ENCODE results near the gene ADCY4. TPM values are rescaled to one million over a fixed set of nuclear protein-coding genes. Genes with fewer than 3 reads are reported as not detected.

Gene ADCY4
- 13.0 TPM for total RNA-seq

DNA sequence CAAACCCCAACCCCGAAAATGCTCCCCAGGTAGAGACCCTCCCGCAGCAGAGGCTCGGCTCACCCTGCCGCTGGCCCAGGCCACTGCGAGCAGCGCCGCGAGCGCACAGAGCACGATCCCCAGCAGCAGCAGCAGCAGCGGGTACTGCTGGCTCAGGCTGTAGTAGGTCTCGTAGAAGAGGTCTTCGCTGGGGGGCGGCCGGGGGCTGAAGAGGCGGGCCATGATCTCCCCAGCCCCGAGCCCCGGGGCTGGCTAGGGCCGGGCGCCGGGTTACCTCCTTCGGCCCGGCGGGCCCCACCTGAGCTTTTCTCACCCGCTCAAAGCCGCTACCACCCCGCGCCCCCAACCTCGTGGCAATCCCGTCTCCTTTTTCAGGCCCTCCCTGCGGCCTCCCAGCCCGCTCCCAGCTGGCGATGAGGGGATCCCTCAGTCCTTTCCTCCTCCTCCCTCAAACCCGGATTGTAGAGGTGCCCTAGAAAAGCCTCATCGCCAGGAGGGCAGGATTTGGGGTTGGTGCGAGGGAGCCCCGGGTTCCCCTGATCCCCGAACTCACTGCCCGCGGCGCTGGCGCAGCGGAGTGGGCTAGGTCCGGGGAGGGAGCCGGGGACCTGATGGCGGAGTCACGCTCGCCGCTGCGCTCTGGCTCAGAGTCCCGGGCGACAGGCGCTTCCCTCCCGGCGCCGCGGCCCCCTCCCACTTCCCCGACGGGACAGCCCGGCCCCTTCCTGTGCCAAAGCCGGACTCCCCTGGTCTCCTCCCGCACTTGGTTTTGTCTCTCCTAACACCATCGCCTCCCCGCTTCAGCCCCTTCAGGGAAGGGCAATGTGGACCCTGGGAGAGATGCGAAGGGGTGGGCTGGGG, at the start of gene ADCY4:
Gene ADCY4 (minus strand): TSS at position 641 of the 861 bp plus-strand sequence. CDS start 419 bp downstream, at position 222.

DNA sequence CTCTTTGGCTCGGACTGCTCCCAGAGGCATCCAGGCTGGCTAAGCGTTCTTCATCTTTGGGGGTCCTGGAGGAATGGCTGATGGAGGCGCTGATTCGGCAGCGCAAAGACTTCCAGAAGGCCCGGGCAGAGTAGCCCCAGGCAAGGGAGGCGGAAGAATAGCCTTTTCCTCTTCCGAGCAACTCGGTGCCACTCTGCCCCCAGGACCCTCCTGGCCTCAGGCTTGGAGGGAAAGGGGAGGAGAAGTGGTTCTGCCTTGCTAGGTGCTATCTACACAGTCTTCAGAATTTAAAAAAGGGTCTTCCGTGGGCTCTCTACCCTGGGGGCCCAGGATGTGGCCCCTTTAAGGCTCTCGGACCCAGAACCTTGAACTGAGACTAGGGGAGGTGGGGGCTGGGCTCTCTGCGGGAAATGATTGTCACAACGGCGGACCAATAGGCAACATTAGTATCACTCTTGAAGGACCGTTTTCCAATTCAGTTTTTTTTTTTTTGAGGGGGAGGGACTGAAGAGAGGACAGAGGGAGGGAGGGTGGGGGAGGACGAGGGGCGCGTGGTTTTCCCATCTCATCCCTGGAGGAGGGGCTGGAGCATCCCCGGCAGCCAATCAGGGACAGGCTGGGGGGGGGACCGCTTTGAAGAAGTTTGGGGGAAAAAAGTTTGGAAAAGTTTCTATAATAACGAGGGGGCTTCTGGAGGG, 32.8 kb upstream of the ADCY4 start, which contains the start of gene NFATC4:
Gene NFATC4 (plus strand): TSS at position 671 of the 698 bp plus-strand sequence. CDS start 157 bp downstream, outside the sequence.

DNA sequence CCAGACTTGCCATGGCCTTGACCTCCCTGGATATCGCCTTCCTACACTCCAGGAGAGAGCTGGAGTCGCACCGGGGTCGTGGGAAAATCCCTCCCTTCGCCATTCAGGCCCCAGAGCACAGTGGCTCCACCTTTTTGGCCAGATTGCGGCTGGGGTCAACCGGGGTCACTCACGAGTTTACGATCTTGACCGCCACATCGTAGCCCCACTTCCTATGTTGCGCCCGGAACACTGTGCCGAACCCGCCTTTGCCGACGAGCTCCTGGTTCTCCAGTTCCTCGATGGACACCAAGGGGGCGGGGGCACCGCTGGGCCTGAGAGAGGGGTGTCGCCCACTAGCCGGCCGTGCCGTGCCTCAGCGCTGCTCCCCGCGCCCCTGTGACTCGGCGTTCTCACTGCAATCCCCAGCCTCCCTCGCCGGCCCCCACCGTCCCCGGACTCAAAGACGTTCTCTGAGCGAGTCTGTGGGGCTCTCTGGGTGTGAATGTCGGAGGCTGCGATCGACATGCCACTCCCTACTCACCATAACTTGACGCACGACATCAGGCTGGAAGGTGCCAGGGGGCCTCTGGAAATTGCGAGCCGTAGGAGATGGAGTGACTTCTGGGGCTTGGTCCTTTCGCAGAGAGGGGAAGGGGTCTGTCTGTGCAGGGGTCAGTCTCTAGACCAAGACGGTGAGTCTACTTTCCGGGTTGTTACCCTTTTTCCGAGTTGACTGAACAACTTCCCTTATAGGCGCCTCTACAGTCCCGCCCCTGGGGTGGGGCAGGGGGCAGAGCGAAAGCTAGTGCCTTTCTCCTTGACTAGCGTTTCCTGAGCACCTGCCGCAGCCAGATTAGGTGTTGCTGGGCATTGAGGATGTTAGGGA, 4.6 kb upstream of the ADCY4 start, which contains the start of gene RIPK3:
Gene RIPK3 (minus strand): TSS at position 708 of the 868 bp plus-strand sequence. CDS start 165 bp downstream, at position 543.

GRCh38 chr14:24310646-24311604, 23.9 kb downstream of the ADCY4 start, which contains the start of gene LTB4R:
Gene LTB4R, plus strand, starts transcription at chr14:24311502. Its CDS starts 4,150 bp downstream, at chr14:24315652.

DNA sequence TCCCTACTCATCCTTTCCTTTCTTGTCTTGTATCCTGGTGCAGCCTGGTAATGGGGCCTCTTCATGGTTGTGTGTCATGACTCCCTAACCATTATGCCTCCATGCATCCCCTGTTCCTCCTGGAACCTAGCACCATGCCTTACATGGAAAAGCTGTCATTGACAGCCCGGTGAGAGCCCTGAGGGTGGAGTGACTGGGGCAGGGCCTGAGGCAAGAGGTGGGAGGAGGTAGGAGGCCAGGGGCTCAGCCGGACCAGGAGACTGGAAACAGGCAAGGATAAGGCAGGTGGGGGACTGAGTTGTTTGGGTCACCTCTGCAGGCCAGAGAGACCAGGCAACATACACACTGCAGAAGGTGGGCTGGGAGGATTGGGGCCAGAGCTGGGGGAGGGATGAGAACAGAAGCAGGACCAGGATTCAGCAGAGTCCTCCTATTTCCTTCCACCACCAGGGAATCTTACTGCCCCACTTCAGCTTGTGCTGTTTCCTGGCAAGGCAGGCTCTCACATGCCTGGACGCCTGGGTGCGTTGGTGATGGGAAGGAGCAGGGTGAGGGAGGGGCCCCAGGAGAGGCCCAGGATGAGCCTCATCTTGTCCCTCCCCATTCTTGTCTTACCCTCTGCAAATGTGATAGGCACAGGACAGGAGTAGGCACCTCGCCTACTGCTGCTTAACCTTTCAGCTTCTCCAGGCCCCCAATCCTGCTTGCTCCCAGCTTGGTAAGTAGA, 25.2 kb downstream of the ADCY4 start, which contains the start of gene LTB4R2:
Gene LTB4R2 (plus strand): TSS at position 603 of the 727 bp plus-strand sequence. CDS start 525 bp downstream, outside the sequence.

DNA sequence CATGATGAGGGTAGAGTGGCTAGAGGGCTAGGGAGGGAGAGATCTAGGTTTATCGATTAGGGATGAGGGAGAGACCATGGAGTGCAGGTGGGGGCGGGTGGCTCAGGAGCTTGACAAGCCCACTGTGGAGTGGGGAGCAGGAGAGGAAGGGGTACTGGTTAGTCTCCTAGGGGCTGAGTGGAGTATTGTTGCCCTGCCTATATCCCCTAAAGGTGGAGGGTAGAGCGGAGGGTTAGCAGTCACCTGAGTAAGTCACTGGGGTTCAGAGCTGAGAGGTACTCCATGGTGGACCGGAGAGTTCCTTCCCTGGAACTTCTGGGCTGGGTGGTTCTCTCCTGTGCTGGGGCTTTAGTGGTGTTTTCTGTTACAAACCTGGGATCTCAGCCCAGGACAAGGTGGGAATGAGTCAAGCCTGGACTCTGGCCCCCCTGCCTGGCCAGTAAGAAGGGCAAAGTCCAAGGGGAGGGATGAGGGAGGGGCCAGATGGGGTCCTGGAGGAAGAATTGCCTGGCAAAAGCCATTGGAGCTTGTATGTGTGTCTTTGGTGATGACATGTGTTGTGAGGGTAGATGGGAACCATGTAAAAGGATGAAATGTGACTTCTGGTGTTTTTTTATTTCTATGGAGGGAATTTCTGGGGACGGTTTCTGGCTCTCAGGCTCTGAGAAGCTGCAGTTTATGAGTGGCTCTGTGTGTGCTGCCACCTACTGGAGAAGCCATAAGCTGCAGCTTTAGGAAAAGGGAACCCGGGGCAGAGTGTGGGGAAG, 27.1 kb downstream of the ADCY4 start, which contains the start of gene CIDEB:
Gene CIDEB (minus strand): TSS at position 403 of the 767 bp plus-strand sequence. CDS start 119 bp downstream, at position 284.

GRCh38 chr14:24299255-24300191, 35.3 kb downstream of the ADCY4 start, which contains the start of the genes DHRS1 and NOP9:
Gene DHRS1, minus strand, starts transcription at chr14:24299780. Its CDS starts 674 bp downstream, at chr14:24299106.
Gene NOP9, plus strand, starts transcription at chr14:24299850. Its CDS starts 105 bp downstream, at chr14:24299955.

DNA sequence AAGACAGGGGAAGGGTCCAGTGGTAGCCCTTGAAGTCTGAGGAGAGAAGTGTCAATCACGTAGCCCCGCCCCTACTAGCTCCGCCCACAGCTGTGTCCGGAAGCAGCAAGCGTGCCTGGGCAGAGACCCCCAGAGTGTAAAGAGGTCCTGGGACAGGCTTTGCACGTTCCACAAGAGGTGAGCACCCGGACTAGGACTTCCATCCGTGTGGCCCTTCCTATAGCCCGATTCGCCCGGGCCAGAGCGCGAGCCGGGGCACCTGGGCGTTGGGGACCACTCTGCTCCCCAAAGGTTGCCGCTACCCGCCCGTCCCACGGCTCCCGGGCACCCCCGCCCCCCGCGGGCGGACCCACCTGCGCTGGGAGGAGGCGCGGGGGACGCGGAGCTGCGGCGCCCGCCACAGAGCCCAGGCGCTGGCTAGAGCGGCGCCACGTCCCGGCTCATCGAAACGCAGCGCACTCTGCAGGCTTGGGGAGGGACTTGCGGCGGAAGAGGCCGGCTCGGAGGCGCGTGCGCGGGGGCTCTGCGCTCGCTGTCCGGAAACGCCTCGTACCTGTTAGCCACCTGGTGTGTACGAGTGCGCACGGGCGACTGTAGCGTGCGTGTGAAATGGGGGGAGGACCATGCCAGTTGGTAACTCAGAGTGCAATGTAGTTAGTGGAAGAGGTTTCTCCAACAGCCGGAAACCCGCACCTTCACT, 63.6 kb downstream of the ADCY4 start, which contains the start of gene RABGGTA:
Gene RABGGTA (minus strand): TSS at position 464 of the 700 bp plus-strand sequence. CDS start 482 bp downstream, outside the sequence.

Other genes with a start within 250 kb of the ADCY4 start
- gene PCK2, start 240.8 kb downstream of the ADCY4 start, total RNA-seq: 11.2 TPM
- gene DCAF11, start 220.3 kb downstream of the ADCY4 start, total RNA-seq: 67.2 TPM
- gene NRL, start 220.1 kb downstream of the ADCY4 start, total RNA-seq: 394 TPM
- 11.4 TPM for gene FITM1, start 204.4 kb downstream of the ADCY4 start, total RNA-seq
- gene PSME1, start 198.9 kb downstream of the ADCY4 start, total RNA-seq: 58.5 TPM
- gene EMC9, start 193.5 kb downstream of the ADCY4 start, total RNA-seq: 15.1 TPM
- gene PSME2, start 188.5 kb downstream of the ADCY4 start, total RNA-seq: 28.6 TPM
- gene RNF31, start 187.6 kb downstream of the ADCY4 start, total RNA-seq: 72.5 TPM
- 35.1 TPM for gene IRF9, start 173.8 kb downstream of the ADCY4 start, total RNA-seq
- 22.4 TPM for gene REC8, start 163.0 kb downstream of the ADCY4 start, total RNA-seq
- 19.1 TPM for gene IPO4, start 146.3 kb downstream of the ADCY4 start, total RNA-seq
- 58.9 TPM for gene TM9SF1, start 139.6 kb downstream of the ADCY4 start, total RNA-seq
- not detected for gene TSSK4, start 129.4 kb downstream of the ADCY4 start, total RNA-seq
- gene CHMP4A, start 121.6 kb downstream of the ADCY4 start, total RNA-seq: 53.5 TPM
- gene MDP1, start 119.0 kb downstream of the ADCY4 start, total RNA-seq: 20.5 TPM
- 61.8 TPM for gene NEDD8, start 102.7 kb downstream of the ADCY4 start, total RNA-seq
- 62.6 TPM for gene GMPR2, start 102.1 kb downstream of the ADCY4 start, total RNA-seq
- gene TINF2, start 92.4 kb downstream of the ADCY4 start, total RNA-seq: 44.8 TPM
- gene TGM1, start 71.9 kb downstream of the ADCY4 start, total RNA-seq: 6.2 TPM
- 26.6 TPM for gene RABGGTA, start 63.5 kb downstream of the ADCY4 start, total RNA-seq
- gene DHRS1, start 35.3 kb downstream of the ADCY4 start, total RNA-seq: 19.4 TPM
- 21.8 TPM for gene NOP9, start 35.2 kb downstream of the ADCY4 start, total RNA-seq
- gene CIDEB, start 27.1 kb downstream of the ADCY4 start, total RNA-seq: 17.5 TPM
- 6.9 TPM for gene LTB4R2, start 24.9 kb downstream of the ADCY4 start, total RNA-seq
- 2.7 TPM for gene LTB4R, start 23.6 kb downstream of the ADCY4 start, total RNA-seq
- 4.4 TPM for gene RIPK3, start 4.9 kb upstream of the ADCY4 start, total RNA-seq
- 67.8 TPM for gene NFATC4, start 33.1 kb upstream of the ADCY4 start, total RNA-seq
- gene NYNRIN, start 63.9 kb upstream of the ADCY4 start, total RNA-seq: 47.5 TPM
- gene CBLN3, start 94.6 kb upstream of the ADCY4 start, total RNA-seq: 2.0 TPM
- 58.6 TPM for gene KHNYN, start 94.9 kb upstream of the ADCY4 start, total RNA-seq
- 32.4 TPM for gene SDR39U1, start 107.7 kb upstream of the ADCY4 start, total RNA-seq
- not detected for gene CMA1, start 173.2 kb upstream of the ADCY4 start, total RNA-seq
- gene CTSG, start 241.2 kb upstream of the ADCY4 start, total RNA-seq: 3.1 TPM

Data from camera-type eye (tissue), 1 donor.